H9 (cell line): ENCODE measurements around the gene SUPT6H. TPM values are rescaled to one million over a fixed set of nuclear protein-coding genes. Genes with fewer than 3 reads are reported as not detected.

Source experiments
- DNase-seq: peaks from one replicate; pipeline ENCODE4 v3.0.0-alpha.2; 2017
- H2AFZ ChIP-seq: one replicate; pipeline ENCODE4 v1.6.1; 2013; ENCODE audit warnings: mild to moderate bottlenecking, low read length, control low read depth, moderate library complexity
- H2AK5ac ChIP-seq: 2 replicates; pipeline ENCODE4 v1.6.1; 2013; ENCODE audit warnings: low read length, control low read depth, mixed read lengths; ENCODE audit not compliant: insufficient read length
- H2BK120ac ChIP-seq: one replicate; pipeline ENCODE4 v1.6.1; 2013; ENCODE audit warnings: low read depth, mild to moderate bottlenecking, low read length, control low read depth, inconsistent platforms; ENCODE audit not compliant: poor library complexity, severe bottlenecking
- H2BK12ac ChIP-seq: 2 replicates; pipeline ENCODE4 v1.6.1; 2013; ENCODE audit warnings: low read length, control low read depth, mixed read lengths, low read depth; ENCODE audit not compliant: insufficient read length
- H2BK15ac ChIP-seq: 2 replicates; pipeline ENCODE4 v1.6.1; 2013; ENCODE audit warnings: low read depth, low read length, control low read depth
- H2BK20ac ChIP-seq: one replicate; pipeline ENCODE4 v1.6.1; 2013; ENCODE audit warnings: low read depth, mild to moderate bottlenecking, low read length, control low read depth, inconsistent platforms; ENCODE audit not compliant: poor library complexity, severe bottlenecking
- H2BK5ac ChIP-seq: 2 replicates; pipeline ENCODE4 v1.6.1; 2013; ENCODE audit warnings: low read length, control low read depth, mixed read lengths; ENCODE audit not compliant: insufficient read length
- H3K14ac ChIP-seq: 2 replicates; pipeline ENCODE4 v1.6.1; 2013; ENCODE audit warnings: low read length, control low read depth; ENCODE audit not compliant: insufficient read depth
- H3K18ac ChIP-seq: 2 replicates; pipeline ENCODE4 v1.6.1; 2013; ENCODE audit warnings: low read depth, mild to moderate bottlenecking, mixed read lengths, low read length, control low read depth; ENCODE audit not compliant: insufficient read length
- H3K23ac ChIP-seq: 2 replicates; pipeline ENCODE4 v1.6.1; 2013; ENCODE audit warnings: low read length, control low read depth, mixed read lengths, low read depth; ENCODE audit not compliant: insufficient read length
- H3K23me2 ChIP-seq: 2 replicates; pipeline ENCODE4 v1.6.1; 2013; ENCODE audit warnings: low read depth, mild to moderate bottlenecking, mixed read lengths, low read length, control low read depth; ENCODE audit not compliant: insufficient read length, poor library complexity, severe bottlenecking
- H3K27ac ChIP-seq: 2 replicates; pipeline ENCODE4 v1.5.1; 2013; ENCODE audit warnings: low read length, control low read depth, mixed read lengths, low read depth; ENCODE audit not compliant: insufficient read length
- H3K27me3 ChIP-seq: 2 replicates; pipeline ENCODE4 v1.6.1; 2013; ENCODE audit warnings: low read length, control low read depth, inconsistent platforms; ENCODE audit not compliant: insufficient read depth
- H3K4ac ChIP-seq: 2 replicates; pipeline ENCODE4 v1.6.1; 2013; ENCODE audit warnings: low read depth, mild to moderate bottlenecking, control low read depth, inconsistent platforms, low read length, moderate library complexity
- H3K4me1 ChIP-seq: 2 replicates; pipeline ENCODE4 v1.6.1; 2013; ENCODE audit warnings: low read length, control low read depth, inconsistent platforms; ENCODE audit not compliant: insufficient read depth
- H3K4me2 ChIP-seq: 2 replicates; pipeline ENCODE4 v1.6.1; 2013; ENCODE audit warnings: low read length, control low read depth, mixed read lengths; ENCODE audit not compliant: insufficient read length, insufficient read depth
- H3K56ac ChIP-seq: 2 replicates; pipeline ENCODE4 v1.6.1; 2013; ENCODE audit warnings: low read depth, mild to moderate bottlenecking, mixed read lengths, low read length, control low read depth; ENCODE audit not compliant: insufficient read length
- H3K79me1 ChIP-seq: 2 replicates; pipeline ENCODE4 v1.6.1; 2013; ENCODE audit warnings: low read depth, mild to moderate bottlenecking, moderate library complexity, low read length, control low read depth, inconsistent platforms; ENCODE audit not compliant: insufficient read depth, poor library complexity, severe bottlenecking
- H3K79me2 ChIP-seq: 2 replicates; pipeline ENCODE4 v1.6.1; 2013; ENCODE audit warnings: low read length, control low read depth, inconsistent platforms; ENCODE audit not compliant: insufficient read depth
- H3K9ac ChIP-seq: 2 replicates; pipeline ENCODE4 v1.6.1; 2013; ENCODE audit warnings: low read length, control low read depth, mixed read lengths; ENCODE audit not compliant: insufficient read length; ENCODE audit errors: extremely low read depth
- H3K9me3 ChIP-seq: one replicate; pipeline ENCODE4 v1.6.1; 2013; ENCODE audit warnings: low read depth, low read length, inconsistent platforms; ENCODE audit not compliant: control insufficient read depth
- H3T11ph ChIP-seq: one replicate; pipeline ENCODE4 v1.6.1; 2013; ENCODE audit warnings: mild to moderate bottlenecking, low read length, control low read depth, inconsistent platforms
- H4K20me1 ChIP-seq: one replicate; pipeline ENCODE4 v1.6.1; 2013; ENCODE audit not compliant: control insufficient read depth, insufficient read length, insufficient read depth
- H4K5ac ChIP-seq: 2 replicates; pipeline ENCODE4 v1.6.1; 2013; ENCODE audit warnings: low read depth, mild to moderate bottlenecking, mixed read lengths, low read length, control low read depth; ENCODE audit not compliant: insufficient read length
- H4K8ac ChIP-seq: replicated peaks from 2 replicates; pipeline ENCODE4 v1.6.1; 2013; ENCODE audit warnings: low read length, control low read depth, mixed read lengths, low read depth; ENCODE audit not compliant: insufficient read length
- H4K91ac ChIP-seq: 2 replicates; pipeline ENCODE4 v1.6.1; 2013; ENCODE audit warnings: low read depth, mild to moderate bottlenecking, moderate library complexity, mixed read lengths, low read length, control low read depth; ENCODE audit not compliant: insufficient read length
- H3K27ac Mint-ChIP-seq, 3 experiments: 2 replicates in 2 of 3; 3 replicates in 1 of 3; pipeline ENCODE4 v1.8.0; 2020 to 2021; ENCODE audit warnings: mixed read lengths in 3 of 3, mild to moderate bottlenecking in 1 of 3, moderate library complexity in 1 of 3
- H3K27me3 Mint-ChIP-seq: 2 replicates; pipeline ENCODE4 v1.8.0; 2021; ENCODE audit warnings: low read depth, mild to moderate bottlenecking, moderate library complexity, mixed read lengths
- H3K36me3 Mint-ChIP-seq, 3 experiments: 2 replicates in 2 of 3; 3 replicates in 1 of 3; pipeline ENCODE4 v1.8.0; 2020 to 2021; ENCODE audit warnings: low read depth in 3 of 3, mixed read lengths in 3 of 3; ENCODE audit not compliant: insufficient read depth in 1 of 3
- H3K4me1 Mint-ChIP-seq, 2 experiments: 2 replicates each; pipeline ENCODE4 v1.8.0; 2020; ENCODE audit warnings: mixed read lengths in 2 of 2
- H3K4me3 Mint-ChIP-seq, 2 experiments: 2 replicates in 1 of 2; 3 replicates in 1 of 2; pipeline ENCODE4 v1.8.0; 2020 to 2021; ENCODE audit warnings: mild to moderate bottlenecking in 2 of 2, mixed read lengths in 2 of 2, moderate library complexity in 1 of 2
- H3K9me3 Mint-ChIP-seq, 2 experiments: 2 replicates in 1 of 2; 3 replicates in 1 of 2; pipeline ENCODE4 v1.8.0; 2020; ENCODE audit warnings: mild to moderate bottlenecking in 2 of 2, mixed read lengths in 2 of 2, moderate library complexity in 1 of 2
- WGBS: extraction: QIAGEN DNeasy Blood & Tissue Kit; methylation state at CpG from one replicate; pipeline ENCODE4 v1.1.7; 2013; ENCODE audit warnings: missing lambda C conversion rate, low lambda C conversion rate, mixed read lengths; ENCODE audit not compliant: insufficient read length; ENCODE audit errors: extremely low coverage; 5-methylcytosine and 5-hydroxymethylcytosine counted together
- total RNA-seq: library from RNA; stranded (reverse); gene quantifications from 2 replicates; pipeline ENCODE4 v1.2.1, GENCODE V29; 2021
- TF ChIP-seq, protein P1 (sequence below): fragments of 200-600 bp; sonication (generic); conservative IDR thresholded peaks from 3 replicates; pipeline ENCODE4 v1.8.0; 2021; ENCODE audit warnings: antibody characterized with exemption, mild to moderate bottlenecking

The SUPT6H gene
- total RNA-seq, 1 experiment from 2014 or later = 85.8 TPM

DNA sequence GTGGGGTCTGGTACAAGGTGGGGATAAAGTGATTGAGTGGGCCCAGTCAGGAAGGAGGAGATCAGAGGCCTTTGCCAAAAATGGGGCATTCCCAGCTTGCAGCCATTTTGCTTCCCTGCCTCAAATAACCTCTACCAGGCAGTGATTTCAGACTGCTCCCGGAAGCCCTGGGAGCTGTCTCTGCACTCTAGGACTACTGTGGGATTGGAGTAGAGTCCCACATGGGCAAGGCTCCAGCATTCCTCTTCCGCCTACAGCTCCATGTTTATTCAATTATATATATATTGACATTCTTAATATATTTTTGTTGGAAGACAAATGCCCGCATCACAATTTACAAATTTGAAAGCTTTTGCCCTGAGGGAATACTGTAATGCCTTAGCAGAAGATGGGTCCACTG is 13.5 kb downstream of the SUPT6H start:
- Histone ChIP-seq H3T11ph (no peak overlapping the region), H3K14ac (no peak overlapping the region), H3K4me1 (no peaks in the 10 kb centered on the region), H3K27me3 (no peaks in the 10 kb centered on the region), H3K4ac (no peak overlapping the region), H4K91ac (no peak overlapping the region), H2BK15ac (no peak overlapping the region), H3K56ac (no peak overlapping the region), H4K8ac (no peak overlapping the region), H3K23ac (no peak overlapping the region), H3K79me2 (no peaks in the 10 kb centered on the region), H3K4me2 (no peak overlapping the region), H2BK12ac (no peak overlapping the region), H3K18ac (no peak overlapping the region), H2AK5ac (no peak overlapping the region), H2BK5ac (no peak overlapping the region), H3K79me1 (no peaks in the 10 kb centered on the region), H3K23me2 (no peaks in the 10 kb centered on the region), H3K27ac (no peak overlapping the region), H4K20me1 (no peaks in the 10 kb centered on the region), H2AFZ (no peak overlapping the region), H3K9me3 (no peaks in the 10 kb centered on the region), H3K9ac (no peak overlapping the region), H2BK20ac (no peak overlapping the region), H4K5ac (no peak overlapping the region), H2BK120ac (no peak overlapping the region)
- H3K27me3 Mint-ChIP-seq = no peaks in the 10 kb centered on the region
- DNase-seq = no peak
- no peaks in the 10 kb centered on the region for H3K4me1 Mint-ChIP-seq
- peaks cover 55 to 94% (median 85%) of the 10 kb centered on the region in 3 experiments; a peak in 6 of 7 replicates for H3K36me3 Mint-ChIP-seq
- no CpG with 5 or more reads among the region's 3 CpGs for WGBS
- H3K27ac Mint-ChIP-seq = no peak overlapping the region
- TF ChIP-seq, protein P1, sequence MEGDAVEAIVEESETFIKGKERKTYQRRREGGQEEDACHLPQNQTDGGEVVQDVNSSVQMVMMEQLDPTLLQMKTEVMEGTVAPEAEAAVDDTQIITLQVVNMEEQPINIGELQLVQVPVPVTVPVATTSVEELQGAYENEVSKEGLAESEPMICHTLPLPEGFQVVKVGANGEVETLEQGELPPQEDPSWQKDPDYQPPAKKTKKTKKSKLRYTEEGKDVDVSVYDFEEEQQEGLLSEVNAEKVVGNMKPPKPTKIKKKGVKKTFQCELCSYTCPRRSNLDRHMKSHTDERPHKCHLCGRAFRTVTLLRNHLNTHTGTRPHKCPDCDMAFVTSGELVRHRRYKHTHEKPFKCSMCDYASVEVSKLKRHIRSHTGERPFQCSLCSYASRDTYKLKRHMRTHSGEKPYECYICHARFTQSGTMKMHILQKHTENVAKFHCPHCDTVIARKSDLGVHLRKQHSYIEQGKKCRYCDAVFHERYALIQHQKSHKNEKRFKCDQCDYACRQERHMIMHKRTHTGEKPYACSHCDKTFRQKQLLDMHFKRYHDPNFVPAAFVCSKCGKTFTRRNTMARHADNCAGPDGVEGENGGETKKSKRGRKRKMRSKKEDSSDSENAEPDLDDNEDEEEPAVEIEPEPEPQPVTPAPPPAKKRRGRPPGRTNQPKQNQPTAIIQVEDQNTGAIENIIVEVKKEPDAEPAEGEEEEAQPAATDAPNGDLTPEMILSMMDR = no peak
- no peaks in the 10 kb centered on the region for H3K9me3 Mint-ChIP-seq
- no peak overlapping the region for H3K4me3 Mint-ChIP-seq
